ENCODE measurements around the gene C1QTNF2.
"Not testable (repeated sequence)": the region's sequence is repeated elsewhere in the genome, so short reads cannot be mapped to it uniquely, and the experiment has no call there.

C1QTNF2 gene

GRCh38 chr5:160370713-160371034 lies 248 bp upstream of the C1QTNF2 start:
- DNase-seq: no peak

DNA sequence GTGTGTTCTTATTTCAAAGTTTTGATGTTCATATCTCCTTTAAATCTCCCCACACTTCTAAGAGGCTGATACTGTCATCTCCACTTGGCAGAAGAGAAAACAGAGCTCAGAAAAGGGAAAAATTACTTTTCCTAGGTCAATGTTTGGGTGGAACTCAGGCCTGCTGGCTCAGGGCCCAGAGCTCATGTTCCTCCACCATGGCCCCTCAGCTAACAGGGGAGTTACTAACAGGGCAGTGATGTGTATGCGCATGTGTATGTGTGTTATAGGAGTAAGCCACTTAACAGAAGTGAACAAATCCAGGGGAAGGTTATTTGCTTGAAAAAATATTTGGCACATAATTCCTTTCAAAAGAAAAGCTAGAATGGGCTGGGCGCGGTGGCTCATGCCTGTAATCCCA lies 2.5 kb downstream of the C1QTNF2 start:
- DNase-seq: no peak

DNA sequence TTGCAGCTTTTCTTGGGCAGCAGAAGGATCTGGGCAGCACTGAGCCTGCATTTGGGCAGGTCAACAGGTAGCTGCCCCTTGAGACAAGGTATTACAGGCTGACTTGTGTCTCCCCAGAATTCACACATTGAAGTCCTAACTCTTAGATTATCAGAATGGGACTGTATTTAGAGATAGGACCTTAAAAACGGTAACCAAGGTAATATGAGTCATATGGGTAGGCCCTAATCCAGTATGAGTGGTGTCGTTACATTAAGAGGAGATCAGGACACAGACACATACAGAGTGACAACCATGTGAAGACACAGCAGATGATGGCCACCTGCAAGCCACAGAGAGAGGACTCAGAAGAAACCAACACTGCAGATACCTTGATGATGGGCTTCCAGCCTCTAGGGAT lies 3.2 kb downstream of the C1QTNF2 start:
- no peak for DNase-seq

DNA sequence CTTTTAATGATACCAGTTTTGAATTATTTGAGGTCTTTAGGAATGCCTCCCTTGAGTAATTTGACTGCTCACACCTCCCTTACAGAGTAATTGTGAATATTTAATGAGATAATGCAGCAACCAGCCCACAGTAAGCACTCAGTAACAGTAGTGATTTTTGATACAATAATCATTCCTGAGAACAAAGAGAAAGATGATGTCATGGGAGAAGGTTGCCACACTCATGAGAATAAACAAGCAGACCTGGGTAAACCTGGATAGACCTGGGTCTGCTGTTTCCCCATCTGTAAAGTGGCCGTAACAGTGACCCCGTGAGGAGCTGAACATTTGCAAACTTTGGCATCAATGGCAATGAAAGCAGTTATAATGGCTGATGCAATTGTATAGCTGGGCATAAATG lies 4.2 kb downstream of the C1QTNF2 start:
- no peak for DNase-seq

GRCh38 chr5:160363660-160364395 lies 6.6 kb downstream of the C1QTNF2 start:
- DNase-seq: no peak

- DNase-seq: no peak
Observed at GRCh38 chr5:160363211-160363610, 7.2 kb downstream of the C1QTNF2 start.

- no peak for DNase-seq
Observed at GRCh38 chr5:160361624-160362228, 8.7 kb downstream of the C1QTNF2 start.

GRCh38 chr5:160360310-160360709 lies 10.1 kb downstream of the C1QTNF2 start:
- no peak for DNase-seq

GRCh38 chr5:160359816-160360215 lies 10.6 kb downstream of the C1QTNF2 start:
- DNase-seq: no peak

- no peak for DNase-seq
Observed at GRCh38 chr5:160359242-160359641, 11.2 kb downstream of the C1QTNF2 start.

- no peak for DNase-seq
Observed at GRCh38 chr5:160357861-160358411, 12.5 kb downstream of the C1QTNF2 start.

DNA sequence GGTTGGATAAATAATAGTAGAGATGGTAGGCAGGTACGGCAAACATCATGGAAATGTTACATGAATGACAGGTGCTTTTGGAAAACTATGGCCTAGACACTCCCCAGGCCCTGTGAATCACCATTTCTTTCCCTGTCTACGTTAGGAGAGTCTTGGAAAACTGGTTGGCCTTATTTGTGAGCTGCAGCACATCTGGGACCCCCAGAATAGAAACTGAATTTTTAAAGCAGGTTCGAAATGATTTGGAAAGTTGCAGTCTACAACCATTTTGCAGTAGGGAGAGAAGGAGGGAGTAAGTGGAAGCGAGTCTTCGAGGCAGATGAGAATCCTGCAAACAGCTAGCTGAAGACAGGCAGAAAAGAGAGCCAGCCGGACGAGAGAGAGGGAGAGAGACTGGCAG lies 13.0 kb downstream of the C1QTNF2 start:
- DNase-seq: no peak

DNA sequence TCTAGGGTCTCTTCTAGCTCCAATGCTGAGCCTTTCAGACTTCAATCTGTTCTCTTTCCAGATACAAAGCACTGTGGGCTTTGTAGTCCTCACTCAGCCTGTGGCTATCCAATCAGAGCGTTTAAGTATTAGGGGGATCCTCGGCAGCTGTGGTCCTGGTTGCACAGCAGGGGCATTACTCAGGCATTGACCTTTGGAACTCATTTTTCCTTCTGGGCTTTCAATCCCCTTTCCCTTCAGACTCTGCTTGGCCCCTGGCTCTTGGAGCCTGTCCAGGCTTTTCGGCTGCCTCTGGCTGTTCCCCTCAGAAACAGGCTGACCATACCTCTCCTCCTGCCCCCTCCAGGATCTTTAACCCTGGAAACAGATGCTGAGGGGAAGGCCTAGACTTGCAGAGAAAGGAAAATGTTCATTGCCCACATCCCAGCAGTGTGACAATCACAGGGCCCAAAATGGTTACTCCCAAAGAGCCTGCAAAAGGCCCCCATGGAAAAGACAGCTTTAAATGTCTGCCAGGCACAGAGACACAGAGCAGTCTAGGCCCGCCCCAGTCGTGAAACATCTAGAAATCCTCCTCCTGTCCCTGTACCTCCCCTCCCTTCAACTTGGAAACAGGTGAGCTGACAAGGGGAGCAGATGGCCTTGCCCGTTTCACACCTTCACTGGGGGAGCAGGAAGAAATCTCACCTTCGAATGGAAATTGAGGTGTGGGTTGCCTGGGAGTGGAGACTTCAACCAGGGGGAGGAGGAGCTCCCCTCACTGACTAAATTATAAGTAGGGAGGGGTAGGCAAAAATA lies 13.7 kb downstream of the C1QTNF2 start:
- DNase-seq: no peak

DNA sequence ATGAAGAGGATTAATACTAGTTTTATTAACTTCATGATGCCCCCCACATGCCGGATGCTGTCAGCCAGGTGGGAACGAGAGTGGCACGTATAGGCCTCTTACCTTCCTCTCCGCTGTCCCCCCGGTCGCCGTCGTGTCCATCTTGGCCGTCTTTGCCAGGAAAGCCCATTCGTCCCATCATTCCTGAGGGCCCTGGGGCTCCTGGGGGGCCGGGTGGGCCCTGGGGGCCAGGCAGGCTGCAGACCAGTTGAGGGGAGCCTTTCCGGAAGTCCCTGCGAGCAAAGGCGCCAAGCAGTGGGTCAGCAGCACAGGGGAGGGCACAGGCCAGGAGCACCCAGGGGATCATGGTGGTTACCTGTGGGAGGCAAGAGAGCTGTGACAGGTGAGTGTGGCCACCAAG lies 15.8 kb downstream of the C1QTNF2 start:
- DNase-seq: no peak

DNA sequence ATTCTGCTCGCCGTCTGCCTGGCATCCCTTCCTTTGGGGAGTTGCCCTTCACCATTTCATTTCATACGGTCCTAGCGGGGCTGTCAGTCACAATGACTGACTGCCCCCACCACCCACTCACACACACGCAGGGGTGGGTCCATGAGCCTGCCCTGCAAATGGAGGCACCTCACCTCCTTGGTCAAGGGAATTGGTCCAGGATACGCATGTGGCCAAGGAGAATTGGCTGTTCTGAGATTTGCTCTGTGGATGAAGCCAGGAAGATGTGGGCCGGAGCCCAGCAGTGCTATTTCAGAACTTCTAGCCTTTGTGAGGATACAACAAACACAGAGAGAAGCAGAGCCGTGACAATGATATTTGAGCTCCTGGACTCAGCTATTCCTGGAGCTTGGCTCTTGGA lies 17.0 kb downstream of the C1QTNF2 start:
- DNase-seq: no peak

DNA sequence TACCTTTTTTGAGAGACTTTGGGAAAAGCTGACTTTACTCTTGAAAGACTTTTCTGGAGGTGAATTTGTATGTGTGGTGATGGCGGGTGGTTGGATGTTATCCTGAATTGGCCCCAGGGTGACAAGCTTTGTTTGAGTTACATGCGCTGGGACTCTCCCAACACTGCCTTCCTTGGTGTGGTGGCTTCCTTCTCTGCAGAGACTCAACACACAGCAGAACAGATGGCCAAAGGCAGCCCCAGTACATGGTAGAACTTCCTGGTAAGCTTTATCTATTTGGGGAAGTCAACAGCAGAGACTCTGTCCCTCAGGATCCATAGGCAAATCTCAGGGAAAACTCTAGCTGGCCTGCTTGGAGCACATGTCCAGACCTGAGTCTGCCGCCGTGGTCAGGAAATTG lies 18.1 kb downstream of the C1QTNF2 start:
- no peak for DNase-seq

DNA sequence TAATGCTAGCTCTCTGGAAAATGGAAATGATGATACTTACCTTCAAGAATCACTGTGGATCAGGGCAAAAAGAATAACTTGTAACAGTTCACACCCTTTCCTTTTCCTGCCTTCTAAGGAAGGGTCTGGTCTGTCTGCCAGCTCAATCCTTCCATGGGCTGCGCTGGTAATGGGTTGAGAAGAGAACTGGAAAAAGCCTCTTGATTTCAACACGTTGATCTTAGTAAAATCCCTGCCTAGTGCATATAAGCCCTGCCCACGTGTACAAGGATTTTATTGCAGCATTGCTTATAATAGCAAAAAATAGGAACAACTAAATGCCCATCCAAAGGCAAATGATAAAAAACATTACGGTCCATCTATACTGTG lies 20.5 kb downstream of the C1QTNF2 start:
- DNase-seq: no peak

DNA sequence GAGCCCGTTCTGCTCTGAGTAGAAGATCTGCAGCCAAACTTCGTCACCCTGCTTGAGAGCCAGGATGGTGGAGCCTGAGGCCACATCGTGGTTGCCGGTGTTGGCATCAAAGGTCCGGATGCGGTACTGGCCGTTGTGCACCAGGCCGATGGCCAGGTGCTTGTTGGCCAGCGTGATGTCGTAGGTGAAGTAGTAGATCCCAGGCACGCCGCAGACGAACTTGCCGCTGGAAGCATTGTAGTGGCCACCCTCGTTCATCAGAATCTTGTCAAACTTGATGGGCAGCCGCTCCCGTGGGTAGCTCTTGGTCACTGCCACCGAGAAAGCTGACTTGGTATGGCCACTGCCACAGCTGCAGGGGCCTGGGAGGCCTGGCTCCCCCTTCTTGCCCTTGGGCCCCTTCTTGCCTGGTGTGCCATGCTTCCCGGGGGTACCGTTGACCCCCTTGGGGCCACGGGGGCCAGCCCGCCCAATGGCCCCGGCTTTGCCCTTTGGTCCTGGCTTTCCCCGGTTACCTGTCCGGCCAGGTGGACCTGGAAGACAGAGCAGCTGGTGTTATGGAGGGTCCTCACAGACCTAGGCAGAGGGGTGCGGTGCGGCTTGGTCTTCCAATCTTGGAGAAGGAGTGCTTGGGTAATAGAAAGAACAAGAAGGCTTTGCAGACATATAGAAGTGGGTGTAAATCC lies 21.0 kb downstream of the C1QTNF2 start:
- no peak for DNase-seq

DNA sequence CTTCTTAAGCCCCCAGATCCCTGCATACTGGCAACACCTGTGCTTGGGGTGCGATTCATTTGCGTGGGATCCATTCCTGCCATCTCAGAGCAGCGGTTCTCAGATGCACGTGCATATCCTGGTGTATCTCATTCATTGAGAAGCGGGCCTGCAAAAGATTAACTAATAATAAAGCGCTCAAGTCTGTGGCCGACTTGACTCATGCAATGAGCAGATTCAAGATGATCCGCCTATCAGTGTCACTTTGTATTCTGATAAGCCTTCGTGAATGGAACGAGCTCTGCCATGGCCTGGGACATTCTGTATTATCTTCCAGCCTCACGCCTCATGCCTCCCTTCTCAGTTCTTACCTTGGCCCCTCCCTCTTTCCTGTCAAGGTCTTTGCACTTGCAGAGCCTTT lies 22.3 kb downstream of the C1QTNF2 start:
- DNase-seq: no peak

DNA sequence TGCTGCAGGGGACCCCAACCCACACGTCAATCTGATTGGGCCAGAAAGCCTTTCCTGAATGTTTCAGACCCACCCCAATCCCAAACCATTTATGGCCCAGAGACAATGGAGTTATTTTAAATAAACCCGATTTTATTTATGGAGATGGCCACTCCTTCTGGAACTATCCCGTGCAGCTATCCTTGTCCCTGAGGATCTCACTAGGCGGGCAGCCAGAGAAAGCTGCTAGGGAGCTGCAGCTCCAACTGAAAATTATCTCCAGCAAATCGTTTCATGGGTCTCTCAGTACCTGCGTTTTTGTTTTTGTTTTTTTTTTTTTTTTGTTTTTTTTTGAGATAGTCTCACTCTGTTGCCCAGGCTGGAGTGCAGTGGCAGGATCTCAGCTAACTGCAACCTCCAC lies 23.0 kb downstream of the C1QTNF2 start:
- DNase-seq: no peak

DNA sequence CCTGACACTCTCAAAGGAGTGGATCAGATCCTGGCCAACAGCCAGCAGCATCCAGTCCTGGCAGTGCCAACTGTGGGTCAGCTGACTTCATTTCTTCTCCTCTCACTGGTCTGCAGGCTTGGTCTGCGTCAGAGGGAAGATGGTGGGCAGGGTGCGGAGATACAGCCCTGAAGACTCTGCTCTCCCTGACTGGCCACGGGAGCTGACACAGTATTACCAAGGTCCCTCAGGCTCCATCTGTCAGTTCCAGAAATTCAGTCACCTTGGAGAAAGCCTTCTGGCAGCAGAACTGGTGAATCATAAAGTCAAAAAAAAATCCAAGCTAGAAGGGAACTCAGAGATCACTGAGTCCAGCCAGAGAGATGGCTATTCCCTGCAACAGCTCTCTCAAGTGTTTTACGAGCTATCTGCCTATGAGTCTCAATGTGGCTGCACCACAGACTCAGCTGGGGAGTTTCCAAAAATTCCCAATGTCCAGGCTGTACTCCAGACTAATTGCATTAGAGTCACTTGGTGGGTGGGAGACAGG lies 27.9 kb downstream of the C1QTNF2 start:
- DNase-seq: no peak

DNA sequence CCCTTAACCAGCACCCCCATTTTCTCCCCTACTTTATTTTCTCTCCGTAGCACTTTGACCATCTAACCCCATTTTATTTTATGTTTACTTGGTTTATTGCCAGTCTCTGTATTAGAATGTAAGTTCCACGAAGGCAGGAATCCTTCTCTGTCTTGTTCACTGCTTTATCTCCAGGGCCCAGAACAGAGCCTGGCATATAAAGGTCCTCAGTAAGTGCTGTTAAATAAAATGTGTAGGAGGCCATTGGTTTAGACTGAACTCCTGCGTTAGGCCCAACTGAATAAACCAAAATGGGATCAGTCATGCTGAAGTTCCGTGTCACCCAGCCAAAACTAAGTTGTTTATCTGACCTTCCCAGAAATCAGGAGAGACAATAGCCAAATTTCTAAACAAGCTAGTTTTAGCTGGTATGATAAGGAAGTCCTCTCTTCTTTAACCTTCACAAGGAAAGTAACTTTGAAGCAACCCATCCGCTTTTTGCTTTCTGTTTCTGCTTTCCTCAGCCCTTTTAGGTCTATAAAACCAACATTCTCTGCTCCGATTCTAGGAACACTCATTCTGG lies 29.0 kb downstream of the C1QTNF2 start:
- no peak for DNase-seq

GRCh38 chr5:160340513-160340912 lies 29.9 kb downstream of the C1QTNF2 start:
- DNase-seq: not testable (repeated sequence)
